AG10803 (cell line): ENCODE data around the gene PGF.
A peak's percentile ranks its signal among the peaks of the same experiment; 100 is the strongest.

Experiments used
- DNase-seq: peaks from one replicate; pipeline ENCODE4 v3.0.0; 2010; ENCODE audit warnings: low read depth
- H3K4me3 ChIP-seq: 2 replicates; pipeline ENCODE4 v1.5.1; 2011; ENCODE audit warnings: mild to moderate bottlenecking, low read length, control low read depth
- CTCF ChIP-seq: conservative IDR thresholded peaks from 2 replicates; pipeline ENCODE4 v1.5.1; 2011; ENCODE audit warnings: mild to moderate bottlenecking, low read length, control low read depth, inconsistent platforms

Gene PGF

GRCh38 chr14:74973905-74974363 is 18.5 kb upstream of the PGF start:
- no peak for DNase-seq
- TF ChIP-seq CTCF: no peak
- H3K4me3 ChIP-seq: no peak overlapping the region

- TF ChIP-seq CTCF: no peak
- no peak for DNase-seq
- no peak overlapping the region for H3K4me3 ChIP-seq
Observed at GRCh38 chr14:74973003-74973653, 17.7 kb upstream of the PGF start.

- TF ChIP-seq CTCF: no peak
- no peak overlapping the region for H3K4me3 ChIP-seq
- no peak for DNase-seq
Observed at GRCh38 chr14:74968811-74969210, 13.4 kb upstream of the PGF start.

GRCh38 chr14:74965486-74966153 is 10.2 kb upstream of the PGF start:
- H3K4me3 ChIP-seq: no peak overlapping the region
- TF ChIP-seq CTCF: no peak
- no peak for DNase-seq

GRCh38 chr14:74964787-74965485 is 9.5 kb upstream of the PGF start:
- no peak for TF ChIP-seq CTCF
- peak; percentile 42 for DNase-seq
- H3K4me3 ChIP-seq: no peak overlapping the region

GRCh38 chr14:74963705-74964271 is 8.4 kb upstream of the PGF start:
- DNase-seq: peak; percentile 41
- no peak for TF ChIP-seq CTCF
- H3K4me3 ChIP-seq: no peak overlapping the region
